Measurements from ENCODE around the gene NACAD. TPM values are rescaled to one million over a fixed set of nuclear protein-coding genes. Genes with fewer than 3 reads are reported as not detected.

NACAD gene
- polyA plus RNA-seq, 1 experiment = 0.54 TPM

DNA sequence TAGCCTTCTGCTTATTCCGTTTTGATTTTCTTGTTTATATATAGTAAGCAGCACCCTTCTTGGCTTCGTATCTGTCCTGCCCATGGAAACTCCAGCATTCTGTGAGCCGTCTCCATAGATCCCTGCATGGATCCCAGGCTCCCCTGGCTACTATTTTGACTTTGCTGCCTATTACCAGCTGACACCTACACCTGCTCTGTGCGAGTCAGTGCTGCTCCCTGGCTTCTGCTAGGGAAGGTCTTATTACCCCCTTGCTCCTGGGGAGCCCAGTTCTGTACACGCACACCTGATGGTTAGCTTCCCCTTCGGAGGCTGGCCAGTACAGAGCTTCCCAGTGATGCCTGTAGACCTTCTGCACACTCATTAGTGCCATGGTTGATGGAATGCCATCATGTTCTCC lies 35.4 kb downstream of the NACAD start:
- no peaks in the 10 kb centered on the region; the same call in 1 of the 2 replicates for H3K36me3 ChIP-seq (ENCODE audit: control insufficient read depth, insufficient read depth, low read length)
- TF ChIP-seq, protein P1, sequence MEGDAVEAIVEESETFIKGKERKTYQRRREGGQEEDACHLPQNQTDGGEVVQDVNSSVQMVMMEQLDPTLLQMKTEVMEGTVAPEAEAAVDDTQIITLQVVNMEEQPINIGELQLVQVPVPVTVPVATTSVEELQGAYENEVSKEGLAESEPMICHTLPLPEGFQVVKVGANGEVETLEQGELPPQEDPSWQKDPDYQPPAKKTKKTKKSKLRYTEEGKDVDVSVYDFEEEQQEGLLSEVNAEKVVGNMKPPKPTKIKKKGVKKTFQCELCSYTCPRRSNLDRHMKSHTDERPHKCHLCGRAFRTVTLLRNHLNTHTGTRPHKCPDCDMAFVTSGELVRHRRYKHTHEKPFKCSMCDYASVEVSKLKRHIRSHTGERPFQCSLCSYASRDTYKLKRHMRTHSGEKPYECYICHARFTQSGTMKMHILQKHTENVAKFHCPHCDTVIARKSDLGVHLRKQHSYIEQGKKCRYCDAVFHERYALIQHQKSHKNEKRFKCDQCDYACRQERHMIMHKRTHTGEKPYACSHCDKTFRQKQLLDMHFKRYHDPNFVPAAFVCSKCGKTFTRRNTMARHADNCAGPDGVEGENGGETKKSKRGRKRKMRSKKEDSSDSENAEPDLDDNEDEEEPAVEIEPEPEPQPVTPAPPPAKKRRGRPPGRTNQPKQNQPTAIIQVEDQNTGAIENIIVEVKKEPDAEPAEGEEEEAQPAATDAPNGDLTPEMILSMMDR (IDR thresholded peaks at IDR 0.05; ENCODE audit: insufficient read depth, low read depth, low read length) = no peak
- no peak overlapping the region for H3K4me3 ChIP-seq (ENCODE audit: low read depth, low read length)
- POLR2A ChIA-PET = no interaction called here
- H3K27me3 ChIP-seq (ENCODE audit: control insufficient read depth, insufficient read depth, low read length) = no peaks in the 10 kb centered on the region
- CTCF ChIA-PET = no interaction called here
- DNase-seq (ENCODE audit: low read depth) = no peak

DNA sequence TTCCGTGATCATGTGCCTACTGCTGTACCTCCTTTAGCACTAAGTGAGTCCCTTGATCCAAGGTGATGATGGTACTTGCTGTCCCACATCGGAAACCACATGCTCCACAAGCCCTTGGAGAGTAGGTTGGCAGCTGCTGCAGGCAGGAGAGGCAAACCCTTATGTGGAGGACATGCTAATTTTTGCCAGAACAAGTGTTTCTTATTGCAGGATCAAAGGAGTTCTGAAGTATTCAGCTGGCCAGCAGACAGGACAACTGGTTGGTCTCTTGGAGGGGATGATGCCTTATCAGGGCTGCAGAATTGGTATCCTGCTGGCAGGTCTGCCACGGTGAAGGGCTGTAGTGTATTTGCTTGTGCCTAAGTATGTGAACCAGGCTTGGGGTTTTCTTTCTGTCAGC lies 36.8 kb downstream of the NACAD start:
- TF ChIP-seq, protein P1 (IDR thresholded peaks at IDR 0.05; ENCODE audit: insufficient read depth, low read depth, low read length) = no peak
- no peak overlapping the region for H3K4me3 ChIP-seq (ENCODE audit: low read depth, low read length)
- no peak for DNase-seq (ENCODE audit: low read depth)
- no peaks in the 10 kb centered on the region for H3K27me3 ChIP-seq (ENCODE audit: control insufficient read depth, insufficient read depth, low read length)
- ChIA-PET POLR2A (no interaction called here), CTCF (no interaction called here)
- no peaks in the 10 kb centered on the region; the same call in 1 of the 2 replicates for H3K36me3 ChIP-seq (ENCODE audit: control insufficient read depth, insufficient read depth, low read length)

DNA sequence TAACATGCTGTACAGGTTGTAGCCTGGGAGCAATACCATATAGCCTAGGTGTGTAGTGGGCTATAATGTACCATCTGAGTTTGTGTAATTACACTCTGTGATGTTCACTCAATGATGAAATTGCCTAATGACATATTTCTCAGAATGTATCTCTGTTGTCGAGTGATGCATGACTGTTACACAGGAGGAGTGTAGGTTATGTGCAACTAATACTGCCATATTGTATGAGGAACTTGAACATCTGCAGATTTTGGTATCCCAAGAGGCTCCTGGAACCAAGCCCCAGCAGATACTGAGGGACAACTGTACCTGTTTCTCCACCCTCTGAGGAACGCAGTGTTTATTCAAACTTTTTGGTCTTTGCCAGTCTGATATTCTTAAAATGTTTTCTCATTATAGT lies 38.6 kb downstream of the NACAD start:
- H3K4me3 ChIP-seq (ENCODE audit: low read depth, low read length) = no peak overlapping the region
- ChIA-PET CTCF (interaction anchor here (1.0 to 1.5 kb wide), 2 partner anchors 13 to 15 kb away, joined by 3 to 4 read pairs; no protein-coding TSS in a partner anchor), POLR2A (no interaction called here)
- no peaks in the 10 kb centered on the region; the same call in 1 of the 2 replicates for H3K36me3 ChIP-seq (ENCODE audit: control insufficient read depth, insufficient read depth, low read length)
- TF ChIP-seq, protein P1 (IDR thresholded peaks at IDR 0.05; ENCODE audit: insufficient read depth, low read depth, low read length) = no peak
- no peaks in the 10 kb centered on the region for H3K27me3 ChIP-seq (ENCODE audit: control insufficient read depth, insufficient read depth, low read length)
- no peak for DNase-seq (ENCODE audit: low read depth)

DNA sequence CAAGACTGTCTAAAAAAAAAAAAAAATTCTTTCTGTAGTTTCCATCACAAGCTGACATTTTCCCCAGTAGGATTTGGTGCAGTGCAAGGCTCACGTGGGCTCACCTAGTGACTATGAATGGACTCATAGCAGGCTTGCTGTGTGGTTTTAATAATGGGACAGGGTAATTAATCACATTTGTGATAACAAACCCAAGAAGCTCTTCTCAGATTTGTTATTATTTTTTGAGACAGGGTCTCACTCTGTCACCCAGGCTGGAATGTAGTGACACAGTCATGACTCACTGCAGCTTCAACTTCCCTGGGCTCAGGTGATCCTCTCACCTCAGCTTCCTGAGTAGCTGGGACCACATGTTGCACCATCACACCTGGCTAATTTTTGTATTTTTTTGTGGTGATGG lies 40.0 kb downstream of the NACAD start:
- no peak for DNase-seq (ENCODE audit: low read depth)
- POLR2A ChIA-PET = no interaction called here
- TF ChIP-seq, protein P1 (IDR thresholded peaks at IDR 0.05; ENCODE audit: insufficient read depth, low read depth, low read length) = no peak
- CTCF ChIA-PET = interaction anchor here (1.5 kb wide), 1 partner anchor 13 kb away, joined by 3 read pairs; no protein-coding TSS in a partner anchor
- H3K36me3 ChIP-seq (ENCODE audit: control insufficient read depth, insufficient read depth, low read length) = no peaks in the 10 kb centered on the region; the same call in 1 of the 2 replicates
- no peak overlapping the region for H3K4me3 ChIP-seq (ENCODE audit: low read depth, low read length)
- H3K27me3 ChIP-seq (ENCODE audit: control insufficient read depth, insufficient read depth, low read length) = no peaks in the 10 kb centered on the region

DNA sequence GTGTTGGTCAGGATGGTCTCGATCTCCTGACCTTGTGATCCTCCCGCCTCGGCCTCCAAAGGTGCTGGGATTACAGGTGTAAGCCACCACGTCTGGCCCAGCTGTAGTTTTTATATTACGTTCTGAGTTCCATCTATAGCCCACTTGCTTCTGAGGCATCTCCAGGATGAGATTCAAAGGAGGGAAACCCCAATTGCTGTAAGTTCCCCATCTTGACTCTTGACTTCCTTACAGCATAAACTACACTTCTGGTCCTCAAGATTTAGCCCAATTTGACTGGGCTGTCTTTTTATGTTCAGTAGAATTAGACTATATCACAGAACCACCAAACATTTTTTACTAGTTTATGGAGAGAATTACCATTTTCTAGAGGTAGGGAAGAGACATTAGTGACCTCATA lies 44.4 kb downstream of the NACAD start:
- H3K27me3 ChIP-seq (ENCODE audit: control insufficient read depth, insufficient read depth, low read length) = no peaks in the 10 kb centered on the region
- ChIA-PET POLR2A (no interaction called here), CTCF (no interaction called here)
- peaks cover 2% of the 10 kb centered on the region for H3K36me3 ChIP-seq (ENCODE audit: control insufficient read depth, insufficient read depth, low read length)
- H3K4me3 ChIP-seq (ENCODE audit: low read depth, low read length) = no peak overlapping the region
- no peak for DNase-seq (ENCODE audit: low read depth)
- TF ChIP-seq, protein P1 (IDR thresholded peaks at IDR 0.05; ENCODE audit: insufficient read depth, low read depth, low read length) = no peak
